ENCODE measurements around the gene CELF1.

Gene CELF1

DNA sequence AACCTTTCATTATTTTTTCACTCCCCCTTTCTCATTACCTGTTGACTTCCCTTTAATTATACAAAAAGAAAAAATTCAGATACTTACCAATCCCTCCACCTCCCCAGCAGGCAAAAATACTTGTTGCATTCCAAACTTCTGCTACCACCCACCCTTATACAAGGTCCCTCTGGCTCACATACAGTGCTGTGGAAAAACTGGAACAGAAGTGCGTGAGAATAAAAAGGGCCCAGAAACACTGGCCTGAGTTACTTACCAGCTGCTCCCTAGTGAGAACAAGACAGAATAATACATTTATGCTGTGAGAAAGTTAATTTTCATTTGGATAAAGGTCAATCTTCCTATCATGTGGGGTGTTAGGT is 57.1 kb downstream of the CELF1 start:
- H3K27me3 ChIP-seq (ENCODE audit: control insufficient read depth in 5 of 5, insufficient read depth in 4 of 5, low read length in 5 of 5) = no peaks in the 10 kb centered on the region
- peak overlapping the region in 2 of 5 donors; percentile 7 to 50 for H3K9ac ChIP-seq (ENCODE audit: low read length in 5 of 5)
- peaks cover 0 to 12% (median 3%) of the 10 kb centered on the region in 5 donors for H3K36me3 ChIP-seq (ENCODE audit: control insufficient read depth in 5 of 5, insufficient read depth in 5 of 5, low read length in 5 of 5)
- H3K4me1 ChIP-seq (ENCODE audit: control insufficient read depth in 5 of 5, insufficient read depth in 5 of 5, low read length in 5 of 5) = peaks cover 4 to 54% (median 44%) of the 10 kb centered on the region in 5 donors
- H3K9me3 ChIP-seq (ENCODE audit: control insufficient read depth in 5 of 5, low read length in 5 of 5) = no peaks in the 10 kb centered on the region
- no peak overlapping the region for H3K4me3 ChIP-seq (ENCODE audit: low read depth in 1 of 5, low read length in 5 of 5)
- H3K27ac ChIP-seq (ENCODE audit: low read depth, low read length) = peak overlapping the region; percentile 8

GRCh38 chr11:47495011-47495855 is 57.7 kb downstream of the CELF1 start:
- H3K27ac ChIP-seq (ENCODE audit: low read depth, low read length) = peak overlapping the region; percentile 25
- H3K9ac ChIP-seq (ENCODE audit: low read length in 5 of 5) = peak overlapping the region in 1 of 5 donors; percentile 50
- peaks cover 4 to 50% (median 41%) of the 10 kb centered on the region in 5 donors for H3K4me1 ChIP-seq (ENCODE audit: control insufficient read depth in 5 of 5, insufficient read depth in 5 of 5, low read length in 5 of 5)
- H3K9me3 ChIP-seq (ENCODE audit: control insufficient read depth in 5 of 5, low read length in 5 of 5) = no peaks in the 10 kb centered on the region
- H3K36me3 ChIP-seq (ENCODE audit: control insufficient read depth in 5 of 5, insufficient read depth in 5 of 5, low read length in 5 of 5) = peaks cover 0 to 12% (median 3%) of the 10 kb centered on the region in 5 donors
- H3K27me3 ChIP-seq (ENCODE audit: control insufficient read depth in 5 of 5, insufficient read depth in 4 of 5, low read length in 5 of 5) = no peaks in the 10 kb centered on the region
- H3K4me3 ChIP-seq (ENCODE audit: low read depth in 1 of 5, low read length in 5 of 5) = no peak overlapping the region

DNA sequence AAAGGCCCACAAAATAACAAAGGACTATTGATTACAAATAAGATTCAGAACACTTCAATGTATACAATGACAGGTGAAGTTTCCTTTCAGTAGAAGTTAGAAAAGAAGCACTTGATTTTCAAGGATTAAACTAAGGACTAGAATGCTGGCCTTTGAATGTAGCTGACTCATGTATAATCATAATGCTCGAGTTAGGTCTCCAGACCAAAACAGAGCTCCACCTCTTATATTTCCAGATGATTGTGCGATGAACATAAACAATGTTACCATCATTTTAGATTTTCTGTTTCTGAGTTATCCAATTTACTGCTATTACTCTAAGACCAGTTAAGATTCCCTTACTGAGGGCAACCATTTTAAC is 63.6 kb downstream of the CELF1 start:
- no peak overlapping the region for H3K27ac ChIP-seq (ENCODE audit: low read depth, low read length)

DNA sequence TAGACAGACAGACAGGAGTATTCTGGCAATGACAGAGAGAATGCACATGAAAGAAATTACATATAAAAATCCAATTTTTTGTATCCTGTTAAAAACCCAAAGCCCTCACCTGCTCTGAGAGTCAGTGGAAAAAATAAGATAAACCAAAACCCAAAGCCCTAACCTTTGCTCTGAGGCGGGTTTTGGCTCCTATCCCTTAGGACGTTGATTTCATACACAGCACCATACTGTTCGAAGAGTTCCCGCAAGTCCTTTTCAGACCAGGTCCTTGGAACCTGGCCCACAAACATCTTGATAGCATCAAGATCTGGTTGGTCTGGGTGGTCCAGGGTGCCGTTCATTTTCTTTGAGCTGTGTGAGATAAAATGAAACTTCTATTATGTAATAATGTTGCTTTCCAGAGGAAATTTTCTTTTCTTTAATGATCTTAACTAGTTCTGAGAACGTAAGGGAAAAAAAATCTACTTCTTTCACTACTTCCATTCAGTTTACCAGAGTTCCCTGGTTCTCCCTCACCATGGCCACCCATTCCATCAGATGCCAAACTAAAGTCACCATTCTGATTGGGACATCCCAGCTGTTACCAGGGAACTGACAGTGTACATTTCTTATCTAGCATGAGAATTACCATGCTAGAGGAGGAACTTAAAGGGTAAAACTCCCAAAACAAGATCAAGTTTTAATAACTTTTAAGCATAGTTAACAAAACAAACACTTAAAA is 64.1 kb downstream of the CELF1 start:
- Histone ChIP-seq H3K36me3 (ENCODE audit: control insufficient read depth in 5 of 5, insufficient read depth in 5 of 5, low read length in 5 of 5) (peaks cover 17 to 44% (median 31%) of the 10 kb centered on the region in 5 donors), H3K27ac (ENCODE audit: low read depth, low read length) (no peak overlapping the region), H3K4me1 (ENCODE audit: control insufficient read depth in 5 of 5, insufficient read depth in 5 of 5, low read length in 5 of 5) (peaks cover 0 to 18% (median 5%) of the 10 kb centered on the region in 5 donors), H3K9me3 (ENCODE audit: control insufficient read depth in 5 of 5, low read length in 5 of 5) (no peaks in the 10 kb centered on the region), H3K4me3 (ENCODE audit: low read depth in 1 of 5, low read length in 5 of 5) (no peak overlapping the region), H3K9ac (ENCODE audit: low read length in 5 of 5) (no peak overlapping the region), H3K27me3 (ENCODE audit: control insufficient read depth in 5 of 5, insufficient read depth in 4 of 5, low read length in 5 of 5) (no peaks in the 10 kb centered on the region)

More for the DNA sequence above, 63.6 kb downstream of the CELF1 start:
- no peaks in the 10 kb centered on the region for H3K27me3 ChIP-seq (ENCODE audit: control insufficient read depth in 5 of 5, insufficient read depth in 4 of 5, low read length in 5 of 5)
- H3K9me3 ChIP-seq (ENCODE audit: control insufficient read depth in 5 of 5, low read length in 5 of 5) = no peaks in the 10 kb centered on the region
- H3K4me3 ChIP-seq (ENCODE audit: low read depth in 1 of 5, low read length in 5 of 5) = no peak overlapping the region
- H3K9ac ChIP-seq (ENCODE audit: low read length in 5 of 5) = no peak overlapping the region
- H3K4me1 ChIP-seq (ENCODE audit: control insufficient read depth in 5 of 5, insufficient read depth in 5 of 5, low read length in 5 of 5) = peaks cover 0 to 18% (median 5%) of the 10 kb centered on the region in 5 donors
- H3K36me3 ChIP-seq (ENCODE audit: control insufficient read depth in 5 of 5, insufficient read depth in 5 of 5, low read length in 5 of 5) = peaks cover 16 to 43% (median 26%) of the 10 kb centered on the region in 5 donors

- Histone ChIP-seq H3K4me1 (ENCODE audit: control insufficient read depth in 5 of 5, insufficient read depth in 5 of 5, low read length in 5 of 5) (peaks cover 0 to 21% (median 5%) of the 10 kb centered on the region in 5 donors), H3K9ac (ENCODE audit: low read length in 5 of 5) (no peak overlapping the region), H3K36me3 (ENCODE audit: control insufficient read depth in 5 of 5, insufficient read depth in 5 of 5, low read length in 5 of 5) (peaks cover 22 to 52% (median 38%) of the 10 kb centered on the region in 5 donors), H3K27ac (ENCODE audit: low read depth, low read length) (no peak overlapping the region), H3K9me3 (ENCODE audit: control insufficient read depth in 5 of 5, low read length in 5 of 5) (no peaks in the 10 kb centered on the region), H3K4me3 (ENCODE audit: low read depth in 1 of 5, low read length in 5 of 5) (no peak overlapping the region), H3K27me3 (ENCODE audit: control insufficient read depth in 5 of 5, insufficient read depth in 4 of 5, low read length in 5 of 5) (no peaks in the 10 kb centered on the region)
These were observed 64.8 kb downstream of the CELF1 start for GRCh38 chr11:47488111-47488510.

DNA sequence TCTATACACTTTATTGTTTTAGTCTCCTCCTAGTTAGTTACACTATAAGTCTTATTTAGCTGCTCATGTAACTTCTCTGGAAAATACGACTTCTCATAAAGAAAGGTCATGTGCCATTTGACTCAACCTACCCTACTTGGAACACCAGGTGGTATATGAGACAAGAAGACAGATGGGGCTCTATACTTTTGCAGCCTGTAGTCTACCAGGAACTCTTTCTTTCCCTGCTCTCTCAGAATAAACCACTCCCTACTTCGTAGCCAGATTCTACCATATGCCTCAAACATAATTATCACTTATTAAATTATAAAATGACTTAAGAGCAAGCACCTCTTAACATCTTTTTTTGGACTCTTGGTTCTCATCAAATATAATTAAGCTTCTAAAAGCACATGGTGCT is 65.5 kb downstream of the CELF1 start:
- Histone ChIP-seq H3K9ac (ENCODE audit: low read length in 5 of 5) (no peak overlapping the region), H3K36me3 (ENCODE audit: control insufficient read depth in 5 of 5, insufficient read depth in 5 of 5, low read length in 5 of 5) (peaks cover 23 to 58% (median 45%) of the 10 kb centered on the region in 5 donors), H3K9me3 (ENCODE audit: control insufficient read depth in 5 of 5, low read length in 5 of 5) (no peaks in the 10 kb centered on the region), H3K27me3 (ENCODE audit: control insufficient read depth in 5 of 5, insufficient read depth in 4 of 5, low read length in 5 of 5) (no peaks in the 10 kb centered on the region), H3K27ac (ENCODE audit: low read depth, low read length) (no peak overlapping the region), H3K4me3 (ENCODE audit: low read depth in 1 of 5, low read length in 5 of 5) (no peak overlapping the region), H3K4me1 (ENCODE audit: control insufficient read depth in 5 of 5, insufficient read depth in 5 of 5, low read length in 5 of 5) (peaks cover 0 to 21% (median 5%) of the 10 kb centered on the region in 5 donors)

- no peak overlapping the region for H3K27ac ChIP-seq (ENCODE audit: low read depth, low read length)
- no peak overlapping the region for H3K9ac ChIP-seq (ENCODE audit: low read length in 5 of 5)
- H3K9me3 ChIP-seq (ENCODE audit: control insufficient read depth in 5 of 5, low read length in 5 of 5) = no peaks in the 10 kb centered on the region
- H3K27me3 ChIP-seq (ENCODE audit: control insufficient read depth in 5 of 5, insufficient read depth in 4 of 5, low read length in 5 of 5) = no peaks in the 10 kb centered on the region
- no peak overlapping the region for H3K4me3 ChIP-seq (ENCODE audit: low read depth in 1 of 5, low read length in 5 of 5)
- peaks cover 0 to 26% (median 5%) of the 10 kb centered on the region in 5 donors for H3K4me1 ChIP-seq (ENCODE audit: control insufficient read depth in 5 of 5, insufficient read depth in 5 of 5, low read length in 5 of 5)
- H3K36me3 ChIP-seq (ENCODE audit: control insufficient read depth in 5 of 5, insufficient read depth in 5 of 5, low read length in 5 of 5) = peaks cover 33 to 78% (median 63%) of the 10 kb centered on the region in 5 donors
These were observed 67.8 kb downstream of the CELF1 start for GRCh38 chr11:47485107-47485506.

GRCh38 chr11:47483457-47483856 is 69.5 kb downstream of the CELF1 start:
- H3K36me3 ChIP-seq (ENCODE audit: control insufficient read depth in 5 of 5, insufficient read depth in 5 of 5, low read length in 5 of 5) = peaks cover 42 to 91% (median 78%) of the 10 kb centered on the region in 5 donors
- no peaks in the 10 kb centered on the region for H3K27me3 ChIP-seq (ENCODE audit: control insufficient read depth in 5 of 5, insufficient read depth in 4 of 5, low read length in 5 of 5)
- H3K9me3 ChIP-seq (ENCODE audit: control insufficient read depth in 5 of 5, low read length in 5 of 5) = no peaks in the 10 kb centered on the region
- no peak overlapping the region for H3K9ac ChIP-seq (ENCODE audit: low read length in 5 of 5)
- no peak overlapping the region for H3K4me3 ChIP-seq (ENCODE audit: low read depth in 1 of 5, low read length in 5 of 5)
- peaks cover 6 to 31% (median 14%) of the 10 kb centered on the region in 5 donors for H3K4me1 ChIP-seq (ENCODE audit: control insufficient read depth in 5 of 5, insufficient read depth in 5 of 5, low read length in 5 of 5)
- no peak overlapping the region for H3K27ac ChIP-seq (ENCODE audit: low read depth, low read length)

GRCh38 chr11:47480762-47481161 is 72.2 kb downstream of the CELF1 start:
- H3K4me1 ChIP-seq (ENCODE audit: control insufficient read depth in 5 of 5, insufficient read depth in 5 of 5, low read length in 5 of 5) = peaks cover 7 to 30% (median 18%) of the 10 kb centered on the region in 5 donors
- peak overlapping the region; percentile 3 for H3K27ac ChIP-seq (ENCODE audit: low read depth, low read length)
- no peaks in the 10 kb centered on the region for H3K9me3 ChIP-seq (ENCODE audit: control insufficient read depth in 5 of 5, low read length in 5 of 5)
- H3K36me3 ChIP-seq (ENCODE audit: control insufficient read depth in 5 of 5, insufficient read depth in 5 of 5, low read length in 5 of 5) = peaks cover 39 to 94% (median 84%) of the 10 kb centered on the region in 5 donors
- no peak overlapping the region for H3K4me3 ChIP-seq (ENCODE audit: low read depth in 1 of 5, low read length in 5 of 5)
- H3K27me3 ChIP-seq (ENCODE audit: control insufficient read depth in 5 of 5, insufficient read depth in 4 of 5, low read length in 5 of 5) = no peaks in the 10 kb centered on the region
- H3K9ac ChIP-seq (ENCODE audit: low read length in 5 of 5) = no peak overlapping the region
